ENCODE results near the gene C16orf89.
"Not testable (repeated sequence)": the region's sequence is repeated elsewhere in the genome, so short reads cannot be mapped to it uniquely, and the experiment has no call there.

Gene C16orf89

DNA sequence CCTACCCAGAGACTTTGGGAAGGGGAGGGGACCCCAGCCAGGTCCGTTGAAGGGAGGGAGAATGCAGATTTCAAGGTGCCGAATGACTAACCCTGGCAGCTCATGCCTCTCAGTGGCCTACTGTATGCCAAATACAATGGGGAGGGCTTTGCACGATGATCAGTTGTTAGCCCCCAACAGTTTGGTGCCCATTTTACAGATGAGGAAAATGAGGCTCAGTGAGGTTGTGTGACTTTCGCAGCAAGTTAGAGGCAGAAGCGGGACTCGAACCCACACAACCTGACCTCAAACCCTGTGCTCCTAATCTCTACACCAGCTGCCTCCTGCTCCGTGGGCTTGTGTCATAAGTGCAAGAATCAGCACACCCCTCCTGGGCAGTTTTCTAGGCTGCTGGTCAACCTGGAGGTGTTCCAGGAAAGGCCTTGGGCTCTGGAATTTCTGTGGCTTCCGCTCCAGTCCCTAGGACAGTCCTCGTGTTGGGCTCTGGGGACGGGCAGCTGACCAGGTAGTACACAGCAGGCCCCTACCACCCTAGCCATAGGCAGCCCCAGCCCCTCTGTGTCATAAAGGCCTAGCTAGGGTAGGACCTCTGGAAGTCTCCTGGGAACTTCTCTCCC lies 20.1 kb downstream of the C16orf89 start:
- no peak overlapping the region for H3K4me3 ChIP-seq (ENCODE audit: low read depth, low read length)
- TF ChIP-seq, protein P1, sequence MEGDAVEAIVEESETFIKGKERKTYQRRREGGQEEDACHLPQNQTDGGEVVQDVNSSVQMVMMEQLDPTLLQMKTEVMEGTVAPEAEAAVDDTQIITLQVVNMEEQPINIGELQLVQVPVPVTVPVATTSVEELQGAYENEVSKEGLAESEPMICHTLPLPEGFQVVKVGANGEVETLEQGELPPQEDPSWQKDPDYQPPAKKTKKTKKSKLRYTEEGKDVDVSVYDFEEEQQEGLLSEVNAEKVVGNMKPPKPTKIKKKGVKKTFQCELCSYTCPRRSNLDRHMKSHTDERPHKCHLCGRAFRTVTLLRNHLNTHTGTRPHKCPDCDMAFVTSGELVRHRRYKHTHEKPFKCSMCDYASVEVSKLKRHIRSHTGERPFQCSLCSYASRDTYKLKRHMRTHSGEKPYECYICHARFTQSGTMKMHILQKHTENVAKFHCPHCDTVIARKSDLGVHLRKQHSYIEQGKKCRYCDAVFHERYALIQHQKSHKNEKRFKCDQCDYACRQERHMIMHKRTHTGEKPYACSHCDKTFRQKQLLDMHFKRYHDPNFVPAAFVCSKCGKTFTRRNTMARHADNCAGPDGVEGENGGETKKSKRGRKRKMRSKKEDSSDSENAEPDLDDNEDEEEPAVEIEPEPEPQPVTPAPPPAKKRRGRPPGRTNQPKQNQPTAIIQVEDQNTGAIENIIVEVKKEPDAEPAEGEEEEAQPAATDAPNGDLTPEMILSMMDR (IDR thresholded peaks at IDR 0.05; ENCODE audit: low read depth, low read length), result no peak
- no peaks in the 10 kb centered on the region for H3K36me3 ChIP-seq
- H3K4me1 ChIP-seq, result no peaks in the 10 kb centered on the region
- no peak for DNase-seq
- peaks cover 71% of the 10 kb centered on the region for H3K27me3 ChIP-seq
- no peaks in the 10 kb centered on the region for H3K9me3 ChIP-seq

- not testable (repeated sequence) for H3K9me3 ChIP-seq; H3K4me1 ChIP-seq; H3K36me3 ChIP-seq; DNase-seq; H3K4me3 ChIP-seq (ENCODE audit: low read depth, low read length)
- H3K27me3 ChIP-seq, result peaks cover 71% of the 10 kb centered on the region
Measured at GRCh38 chr16:5044581-5044980, 21.2 kb downstream of the C16orf89 start.

DNA sequence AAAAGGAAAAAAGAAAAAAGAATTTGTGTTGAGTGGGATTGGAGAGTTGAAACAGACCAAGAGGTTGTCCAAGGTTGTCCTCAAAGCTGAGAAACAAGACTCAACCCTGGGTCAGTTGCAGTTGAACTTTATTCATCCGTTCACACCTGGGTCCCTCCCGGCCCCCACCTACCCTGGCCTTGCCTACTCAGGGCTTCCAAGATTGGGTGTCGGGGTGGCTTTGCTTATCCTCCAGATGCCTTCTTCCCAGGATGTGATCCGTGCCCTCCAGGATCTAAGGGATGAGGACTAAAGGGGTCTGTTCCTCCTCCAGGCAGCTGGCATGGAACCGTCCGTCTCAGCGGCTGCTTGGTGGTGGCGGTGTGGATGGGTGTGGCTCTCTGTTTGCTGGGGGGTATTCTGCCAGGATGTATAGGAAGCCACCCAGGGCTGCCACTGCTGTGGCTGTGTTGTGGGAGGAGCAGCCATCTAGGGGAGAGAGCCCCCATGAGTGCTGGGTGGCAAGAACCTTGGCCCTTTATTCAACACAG lies 21.7 kb downstream of the C16orf89 start:
- H3K27me3 ChIP-seq, result peaks cover 70% of the 10 kb centered on the region
- H3K4me3 ChIP-seq (ENCODE audit: low read depth, low read length), result no peak overlapping the region
- TF ChIP-seq, protein P1 (IDR thresholded peaks at IDR 0.05; ENCODE audit: low read depth, low read length), result no peak
- no peaks in the 10 kb centered on the region for H3K36me3 ChIP-seq
- H3K9me3 ChIP-seq, result no peaks in the 10 kb centered on the region
- DNase-seq, result no peak
- no peaks in the 10 kb centered on the region for H3K4me1 ChIP-seq

DNA sequence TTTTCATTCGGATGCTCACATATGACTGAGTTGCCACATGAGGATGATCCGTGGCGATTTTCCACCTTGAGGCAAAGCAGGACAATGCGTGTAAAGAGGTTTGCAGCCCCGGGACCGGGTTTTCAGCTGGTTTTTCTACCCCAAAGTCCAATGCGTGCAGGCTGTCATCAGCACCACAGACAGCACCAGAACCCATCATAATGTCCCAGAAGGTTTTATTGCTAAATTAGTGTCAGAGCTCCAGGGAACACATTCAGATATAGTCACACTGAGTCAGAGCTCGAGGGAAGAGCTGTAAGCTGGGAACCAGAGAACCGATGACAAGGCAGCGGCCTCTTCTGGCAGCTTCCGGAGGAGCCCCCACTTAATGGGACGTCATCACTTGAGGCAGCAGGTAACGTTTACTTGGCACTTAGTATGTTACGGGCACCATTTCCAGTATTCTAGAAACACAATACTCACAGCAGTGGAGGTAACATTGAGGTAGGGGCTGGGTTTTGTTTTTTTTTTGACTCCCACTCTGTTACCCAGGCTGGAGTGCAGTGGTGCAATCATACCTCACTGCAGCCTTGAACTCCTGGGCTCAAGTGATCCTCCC lies 23.1 kb downstream of the C16orf89 start:
- Histone ChIP-seq H3K36me3 (no peaks in the 10 kb centered on the region), H3K4me3 (ENCODE audit: low read depth, low read length) (no peak overlapping the region), H3K27me3 (peaks cover 80% of the 10 kb centered on the region), H3K9me3 (no peaks in the 10 kb centered on the region), H3K4me1 (no peaks in the 10 kb centered on the region)
- DNase-seq, result no peak
- TF ChIP-seq, protein P1 (IDR thresholded peaks at IDR 0.05; ENCODE audit: low read depth, low read length), result no peak

GRCh38 chr16:5041600-5042133 lies 24.1 kb downstream of the C16orf89 start:
- no peaks in the 10 kb centered on the region for H3K36me3 ChIP-seq
- H3K4me3 ChIP-seq (ENCODE audit: low read depth, low read length), result no peak overlapping the region
- H3K27me3 ChIP-seq, result peaks cover 75% of the 10 kb centered on the region
- no peak for DNase-seq
- no peaks in the 10 kb centered on the region for H3K9me3 ChIP-seq
- TF ChIP-seq, protein P1 (IDR thresholded peaks at IDR 0.05; ENCODE audit: low read depth, low read length), result no peak
- H3K4me1 ChIP-seq, result no peaks in the 10 kb centered on the region

DNA sequence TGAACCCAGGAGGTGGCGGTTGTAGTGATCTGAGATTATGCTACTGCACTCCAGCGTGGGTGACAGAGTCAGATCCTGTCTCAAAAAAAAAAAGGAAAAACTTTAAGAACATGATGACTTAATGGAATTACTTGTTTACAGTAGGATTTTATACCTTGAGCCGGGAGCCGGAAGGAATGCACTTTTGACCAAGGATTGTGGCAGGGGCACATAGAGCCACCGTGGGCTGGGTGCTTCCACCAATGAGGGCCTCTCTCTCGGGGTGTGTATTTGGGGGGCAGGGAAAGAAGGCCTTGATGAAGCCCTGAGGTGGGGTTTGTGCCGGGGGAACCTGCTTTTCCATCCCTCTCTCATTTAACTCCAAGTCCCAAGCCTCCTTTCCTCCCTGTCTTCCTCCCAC lies 25.3 kb downstream of the C16orf89 start:
- Histone ChIP-seq H3K4me3 (ENCODE audit: low read depth, low read length) (no peak overlapping the region), H3K4me1 (no peaks in the 10 kb centered on the region), H3K36me3 (no peaks in the 10 kb centered on the region), H3K9me3 (no peaks in the 10 kb centered on the region), H3K27me3 (peaks cover 66% of the 10 kb centered on the region)
- no peak for DNase-seq
- TF ChIP-seq, protein P1 (IDR thresholded peaks at IDR 0.05; ENCODE audit: low read depth, low read length), result no peak

Data from BE2C (cell line).